Fibroblast of skin of left biceps (primary cell): ENCODE measurements around the gene LYZL2.
"Not testable (repeated sequence)": the region's sequence is repeated elsewhere in the genome, so short reads cannot be mapped to it uniquely, and the experiment has no call there.

Experiments used
- DNase-seq, 2 experiments: peaks; one replicate each; pipeline ENCODE4 v3.0.0-alpha.2; 2013; ENCODE audit warnings: low read depth in 2 of 2

Gene LYZL2

GRCh38 chr10:30594077-30594476 lies 35.5 kb downstream of the LYZL2 start:
- no peak for DNase-seq

GRCh38 chr10:30592770-30593169 lies 36.8 kb downstream of the LYZL2 start:
- not testable (repeated sequence) for DNase-seq

GRCh38 chr10:30591249-30591670 lies 38.3 kb downstream of the LYZL2 start:
- peak in 1 of 2 experiments; percentile 6 for DNase-seq

- DNase-seq, result no peak
These were observed 40.1 kb downstream of the LYZL2 start for GRCh38 chr10:30589441-30589840.

- no peak for DNase-seq
These were observed 42.0 kb downstream of the LYZL2 start for GRCh38 chr10:30587522-30588031.

- DNase-seq, result no peak
These were observed 42.7 kb downstream of the LYZL2 start for GRCh38 chr10:30586828-30587227.

- peak in 1 of 2 experiments; percentile 6 for DNase-seq
These were observed 45.7 kb downstream of the LYZL2 start for GRCh38 chr10:30583778-30584415.

- peak in 1 of 2 experiments; percentile 12 for DNase-seq
These were observed 47.7 kb downstream of the LYZL2 start for GRCh38 chr10:30581779-30582380.

GRCh38 chr10:30580676-30581075 lies 48.9 kb downstream of the LYZL2 start:
- no peak for DNase-seq

- DNase-seq, result no peak
These were observed 49.3 kb downstream of the LYZL2 start for GRCh38 chr10:30580241-30580640.

- no peak for DNase-seq
These were observed 50.0 kb downstream of the LYZL2 start for GRCh38 chr10:30579574-30579973.

- DNase-seq, result no peak
These were observed 52.5 kb downstream of the LYZL2 start for GRCh38 chr10:30577048-30577447.

GRCh38 chr10:30576641-30577040 lies 52.9 kb downstream of the LYZL2 start:
- no peak for DNase-seq

- no peak for DNase-seq
These were observed 55.1 kb downstream of the LYZL2 start for GRCh38 chr10:30574432-30574796.

- DNase-seq, result no peak
These were observed 55.7 kb downstream of the LYZL2 start for GRCh38 chr10:30573721-30574431.

GRCh38 chr10:30565449-30565848 lies 64.1 kb downstream of the LYZL2 start:
- DNase-seq, result no peak

GRCh38 chr10:30562787-30563186 lies 66.8 kb downstream of the LYZL2 start:
- DNase-seq, result no peak
